NCI-H524 treated with DMSO at 0.1 percent for 48 hours (cell line): ENCODE measurements around the gene PPP1CA.
A peak's percentile ranks its signal among the peaks of the same experiment; 100 is the strongest.

Experiments
- DNase-seq: peaks from one replicate; lab custom pipeline; 2025; lab: John Stamatoyannopoulos, UW

The PPP1CA gene

DNA sequence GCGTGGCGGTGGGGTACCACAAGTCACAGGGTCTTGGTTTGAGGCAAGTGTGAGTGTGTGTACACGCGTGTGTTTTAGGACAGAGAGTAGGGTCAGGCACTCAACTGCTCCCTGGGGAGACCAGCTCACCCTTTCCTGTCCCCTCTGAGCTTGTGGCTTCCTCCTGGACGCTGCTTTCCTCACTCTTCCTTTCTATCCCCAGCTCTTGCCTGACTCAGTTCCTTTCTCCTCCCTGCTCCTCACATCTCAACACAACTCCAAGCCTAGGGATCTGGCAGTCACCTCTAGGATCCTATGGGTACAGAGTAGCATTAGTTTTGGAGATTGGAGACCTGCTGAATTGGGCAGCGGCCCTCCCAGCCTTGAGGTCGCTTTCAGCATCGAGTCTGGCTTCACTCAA, 32.4 kb downstream of the PPP1CA start:
- DNase-seq = no peak

DNA sequence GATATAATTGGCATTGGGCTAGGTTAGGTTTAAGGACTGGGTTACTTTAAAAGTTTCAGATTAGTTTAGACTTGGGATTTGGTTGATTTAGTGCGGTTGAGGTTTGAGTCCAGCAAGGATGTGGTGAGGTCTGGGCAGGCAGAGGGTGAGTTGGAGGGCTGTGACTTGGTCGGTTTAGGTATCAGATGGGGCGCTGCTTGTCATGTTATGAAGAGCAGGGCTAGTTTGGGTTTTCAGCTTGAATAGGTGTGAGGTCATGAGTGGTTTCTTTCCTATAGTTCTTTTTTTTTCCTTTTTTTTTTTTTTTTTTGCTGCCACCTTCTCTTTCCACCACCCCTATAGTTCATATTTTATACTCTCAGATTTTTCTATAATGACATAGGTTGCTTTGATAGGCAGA, 33.0 kb downstream of the PPP1CA start:
- no peak for DNase-seq

- DNase-seq = peak; percentile 18
These were observed 33.9 kb downstream of the PPP1CA start for GRCh38 chr11:67367761-67368227.

- no peak for DNase-seq
These were observed 34.5 kb downstream of the PPP1CA start for GRCh38 chr11:67366961-67367760.

DNA sequence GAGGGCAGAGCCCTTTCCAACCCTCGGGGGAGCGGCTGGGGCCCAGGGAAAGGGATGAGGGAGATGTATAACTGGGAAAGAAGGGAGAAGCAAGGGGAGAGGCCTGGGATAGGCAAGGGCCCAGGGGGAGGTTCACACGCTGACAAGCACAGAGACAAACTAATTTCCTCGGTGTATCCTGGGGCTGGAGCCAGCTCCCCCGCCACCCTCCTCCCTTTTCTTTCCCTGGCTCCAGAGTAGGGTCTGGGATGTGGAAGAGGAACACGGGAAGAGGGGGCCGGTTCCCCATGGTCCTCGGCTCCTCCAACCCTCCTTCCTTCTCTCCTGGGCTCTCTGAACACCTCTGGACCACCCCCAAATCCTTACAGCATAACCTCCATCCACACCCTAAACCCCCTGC, 35.1 kb downstream of the PPP1CA start:
- DNase-seq = no peak

DNA sequence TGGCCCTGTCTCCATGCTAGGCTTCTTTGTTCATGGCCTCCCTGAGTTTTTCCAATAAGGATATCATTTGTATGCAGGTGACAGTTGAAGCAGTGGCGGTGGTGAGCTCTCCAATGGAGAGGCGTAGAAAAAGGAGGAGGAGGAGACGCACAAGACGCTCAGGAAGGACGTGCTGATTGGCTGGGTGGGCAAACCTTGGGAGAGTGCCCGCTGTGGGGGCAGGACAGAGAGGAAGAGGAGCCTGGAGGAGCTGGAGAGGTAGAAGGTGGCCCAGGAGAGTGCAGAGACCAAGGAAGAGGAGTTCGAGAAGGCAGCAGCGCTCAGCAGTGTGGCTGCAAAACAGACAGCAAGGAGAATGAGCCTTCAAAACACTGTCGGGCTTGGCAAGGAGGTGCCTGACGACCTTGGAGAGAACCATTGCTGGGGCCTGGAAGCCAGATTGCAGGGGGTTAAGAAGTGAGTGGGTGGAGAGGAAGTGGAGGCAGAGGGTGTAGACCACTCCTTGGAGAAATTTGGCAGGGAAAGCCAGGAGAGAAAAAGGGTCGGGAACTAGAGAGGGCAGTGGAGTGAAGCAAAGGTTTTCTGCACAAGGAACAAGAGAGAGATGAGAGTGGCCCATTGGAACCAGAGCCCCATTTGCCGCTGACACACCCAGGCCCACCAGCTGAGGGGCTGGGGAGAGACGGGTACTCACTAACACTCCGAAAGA, 35.8 kb downstream of the PPP1CA start:
- no peak for DNase-seq

DNA sequence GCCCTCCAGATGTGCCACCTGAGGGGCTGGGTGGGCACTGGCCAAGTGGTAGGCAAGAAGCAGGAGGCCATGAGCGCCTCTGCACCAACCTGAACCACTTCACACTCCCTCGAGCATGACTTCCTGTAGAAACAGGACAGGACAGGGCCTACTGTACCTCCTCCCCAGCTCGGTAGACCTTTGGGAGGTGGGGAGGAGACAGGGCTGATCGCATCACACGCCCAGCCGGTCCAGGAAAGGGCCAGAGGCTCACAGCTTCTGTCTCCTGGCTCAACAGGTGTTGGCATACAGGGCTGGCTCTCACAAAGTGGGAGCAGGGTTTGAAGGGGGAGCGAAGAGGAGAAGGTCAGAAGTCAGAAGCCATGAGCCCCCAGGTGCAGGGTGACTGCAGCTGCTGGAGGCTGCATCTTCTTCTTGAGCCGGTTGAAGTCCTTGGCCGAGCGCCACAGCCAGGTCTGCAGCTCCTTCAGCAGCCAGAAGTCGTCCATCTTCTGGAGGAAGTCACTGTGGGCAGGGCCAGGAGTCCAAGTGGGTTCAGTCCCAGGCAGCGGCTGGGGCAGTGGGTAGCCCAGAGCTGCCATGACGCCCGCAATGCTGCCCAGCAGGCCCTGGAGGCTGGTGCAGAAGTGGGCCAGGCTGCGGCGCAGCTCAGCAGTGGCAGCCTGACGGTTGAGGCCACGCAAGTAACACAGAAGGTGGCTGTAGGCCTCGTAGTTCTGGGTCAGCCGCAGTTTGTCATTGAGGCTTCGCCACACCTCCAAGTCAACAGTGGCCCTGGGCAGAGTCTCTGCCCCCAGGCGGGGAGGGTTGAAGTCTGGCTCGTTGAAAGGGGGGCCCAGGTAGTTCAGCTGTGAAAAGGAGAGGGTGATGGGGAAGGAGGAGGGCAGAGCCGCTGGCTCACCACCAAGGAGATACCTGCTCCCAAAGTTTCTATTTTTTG, 36.6 kb downstream of the PPP1CA start:
- no peak for DNase-seq

- no peak for DNase-seq
These were observed 37.5 kb downstream of the PPP1CA start for GRCh38 chr11:67364169-67364568.

- no peak for DNase-seq
These were observed 43.6 kb downstream of the PPP1CA start for GRCh38 chr11:67357831-67358670.

GRCh38 chr11:67356864-67357561, 44.6 kb downstream of the PPP1CA start:
- DNase-seq = no peak

GRCh38 chr11:67356387-67356863, 45.2 kb downstream of the PPP1CA start:
- no peak for DNase-seq

DNA sequence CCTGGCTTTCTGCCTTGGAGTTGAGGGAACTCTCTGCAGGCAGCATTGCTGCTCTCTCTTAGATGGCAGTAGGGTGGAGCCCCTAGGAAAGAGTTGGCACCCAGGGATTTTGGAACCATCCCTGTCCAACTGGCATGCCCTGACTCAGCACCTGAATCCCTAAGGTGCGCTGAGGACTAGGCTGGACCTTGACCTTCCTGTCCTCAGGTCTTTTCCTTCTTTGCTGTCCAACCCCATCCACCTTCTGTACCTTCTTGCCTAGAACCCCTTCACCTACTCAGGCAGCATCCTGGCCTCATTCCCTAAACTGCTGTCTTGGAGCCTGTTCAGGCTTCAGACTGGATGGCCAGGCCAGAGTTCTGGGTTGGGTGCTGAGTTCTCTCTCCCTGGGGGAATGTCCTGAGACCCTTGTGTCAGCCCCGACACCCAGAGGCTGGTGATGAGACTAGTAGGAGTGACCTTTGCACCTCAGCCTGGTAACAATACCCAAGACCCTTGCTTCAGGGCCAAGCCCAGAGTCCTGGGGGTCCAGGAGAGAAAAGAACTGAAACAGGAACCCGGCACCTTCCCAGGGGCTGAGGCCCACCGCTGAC, 45.8 kb downstream of the PPP1CA start:
- no peak for DNase-seq

GRCh38 chr11:67355023-67355793, 46.5 kb downstream of the PPP1CA start:
- DNase-seq = no peak

DNA sequence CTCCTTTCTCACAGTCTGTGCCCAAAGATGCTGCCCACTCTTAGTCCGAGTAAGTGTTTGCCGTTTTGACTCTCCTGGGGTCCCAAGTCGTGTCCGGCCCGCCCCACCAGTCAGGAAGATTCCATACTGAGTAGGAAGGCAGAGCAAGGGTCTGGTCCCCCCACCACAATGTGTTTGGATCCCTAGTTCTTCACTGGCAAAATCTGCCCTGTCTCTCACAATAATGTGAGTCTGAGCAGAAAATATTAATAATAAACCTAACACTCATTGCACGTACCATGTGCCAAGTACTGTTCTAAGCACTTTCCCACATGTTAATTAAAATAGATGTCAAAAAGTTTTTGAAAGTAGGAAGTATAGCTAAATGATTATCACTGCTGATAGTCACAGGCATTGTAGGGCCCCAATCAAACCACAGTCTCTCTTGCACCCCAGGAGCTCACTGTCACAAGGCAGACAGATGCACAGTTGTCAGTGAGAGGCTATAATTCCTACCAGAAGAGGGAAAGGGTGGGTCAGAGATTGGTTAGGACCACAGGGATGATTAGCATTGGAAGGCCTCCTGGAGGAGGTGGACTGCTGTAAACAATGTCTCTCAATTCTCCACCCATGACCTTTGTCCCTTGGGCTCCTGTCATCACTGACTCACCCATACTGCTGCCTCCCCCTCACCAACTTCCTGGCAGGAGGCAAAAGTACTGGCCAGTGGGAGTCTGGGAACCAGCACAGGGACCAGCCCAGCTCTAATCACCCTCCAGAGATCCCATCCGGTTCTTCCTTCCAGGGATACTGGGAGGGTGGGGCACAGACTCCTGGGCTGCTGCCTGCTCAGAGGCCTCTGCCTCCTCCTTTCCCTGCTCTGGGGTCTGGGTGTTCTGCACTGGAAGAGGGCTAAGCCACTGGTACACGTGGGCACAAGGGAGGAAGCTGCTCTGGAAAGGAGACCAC, 47.3 kb downstream of the PPP1CA start:
- DNase-seq = no peak

DNA sequence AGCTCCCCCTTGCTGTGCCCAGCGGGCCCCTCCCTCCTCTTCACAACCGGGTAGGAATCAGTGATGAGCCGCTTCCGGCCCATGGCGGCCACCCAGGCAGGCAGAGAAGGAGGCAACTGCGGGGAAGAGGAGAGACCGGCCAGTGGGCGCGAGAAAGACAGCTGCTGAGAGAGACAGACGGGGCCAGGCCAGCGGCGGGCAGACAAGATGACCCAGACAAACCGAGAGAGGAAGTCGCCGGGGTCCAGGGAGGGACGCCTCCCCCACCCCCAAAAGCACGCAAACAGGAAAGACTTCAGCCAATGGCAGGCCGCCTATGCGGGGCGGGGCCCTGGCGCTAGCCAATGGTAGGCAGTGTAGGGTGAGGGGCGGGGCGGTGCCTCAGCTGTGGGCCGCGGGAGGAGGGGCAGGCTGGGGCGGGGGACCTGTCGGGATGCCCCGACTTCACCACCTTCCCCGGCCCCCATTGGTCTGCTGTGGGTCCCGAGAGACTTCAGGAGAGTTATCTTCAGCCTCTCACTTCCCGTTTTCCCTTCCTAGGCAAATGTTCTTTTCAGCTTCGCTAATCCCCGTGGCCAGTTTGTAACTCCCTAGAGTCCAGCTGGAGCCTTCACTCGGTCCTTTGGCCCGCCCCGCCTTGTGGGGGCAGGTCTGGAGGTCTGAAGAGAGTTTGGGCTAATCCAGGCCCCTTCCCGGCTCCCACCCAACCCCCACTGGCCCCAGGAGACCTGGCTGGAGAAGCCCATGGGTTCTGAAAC, 48.2 kb downstream of the PPP1CA start, which contains the start of gene POLD4:
Gene POLD4, minus strand, starts transcription at position 230 of the 758 bp plus-strand sequence. Its CDS starts 147 bp downstream, at position 83.
- DNase-seq = peak; percentile 51

DNA sequence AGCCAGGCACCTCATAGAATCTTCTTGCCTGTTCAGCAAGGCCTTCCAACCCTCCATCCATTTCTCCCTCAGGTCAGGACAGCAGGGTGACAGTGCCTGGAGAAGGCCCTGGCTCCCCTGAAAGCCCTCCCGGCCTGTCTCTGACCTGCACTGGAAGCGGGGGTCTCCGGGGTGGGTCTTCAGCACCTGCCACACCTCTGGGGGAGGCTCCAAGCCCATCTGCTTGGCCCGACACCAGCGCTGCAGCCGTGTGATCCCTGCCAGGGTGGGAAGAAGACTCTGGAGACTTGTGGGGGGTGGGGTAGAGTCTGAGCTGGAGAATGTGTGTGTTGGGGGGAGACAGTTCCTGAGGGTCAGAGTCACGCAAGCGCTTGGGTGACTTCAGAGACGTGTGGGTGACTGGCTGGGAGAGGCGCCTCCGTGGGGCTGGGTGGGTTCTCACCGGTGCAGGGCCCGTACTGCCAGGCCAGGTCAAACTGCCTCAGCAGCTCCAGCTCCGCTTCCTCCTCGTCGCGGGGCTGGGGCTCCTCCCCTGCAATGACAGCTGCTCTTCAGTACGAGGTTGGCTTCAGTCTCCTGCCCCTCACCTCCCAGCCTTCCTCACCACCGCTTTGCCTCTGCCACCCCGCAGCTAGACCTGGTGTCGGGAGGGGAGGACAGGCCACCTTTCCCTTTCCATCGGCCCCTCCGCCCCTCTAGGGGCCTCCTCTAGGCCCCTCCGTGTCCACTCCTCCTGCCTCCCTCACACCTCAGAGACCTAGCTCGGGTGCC, 48.9 kb downstream of the PPP1CA start:
- no peak for DNase-seq
